ENCODE results near the gene PDE4D.

The PDE4D gene

GRCh38 chr5:59188419-59189225, 704.9 kb downstream of the PDE4D start:
- peak; percentile 58 for DNase-seq

GRCh38 chr5:59187857-59188256, 705.7 kb downstream of the PDE4D start:
- no peak for DNase-seq

- no peak for DNase-seq
These were observed 706.9 kb downstream of the PDE4D start for GRCh38 chr5:59186623-59187022.

- DNase-seq: no peak
These were observed 707.7 kb downstream of the PDE4D start for GRCh38 chr5:59185757-59186385.

- no peak for DNase-seq
These were observed 708.8 kb downstream of the PDE4D start for GRCh38 chr5:59184769-59185168.

- DNase-seq: no peak
These were observed 710.8 kb downstream of the PDE4D start for GRCh38 chr5:59182760-59183159.

- DNase-seq: no peak
These were observed 713.0 kb downstream of the PDE4D start for GRCh38 chr5:59180515-59180914.

- DNase-seq: no peak
These were observed 713.8 kb downstream of the PDE4D start for GRCh38 chr5:59179704-59180103.

GRCh38 chr5:59178482-59178881, 715.0 kb downstream of the PDE4D start:
- no peak for DNase-seq

- no peak for DNase-seq
These were observed 715.5 kb downstream of the PDE4D start for GRCh38 chr5:59178071-59178470.

GRCh38 chr5:59177644-59178043, 715.9 kb downstream of the PDE4D start:
- no peak for DNase-seq

- DNase-seq: peak; percentile 37
These were observed 719.2 kb downstream of the PDE4D start for GRCh38 chr5:59174248-59174844.

GRCh38 chr5:59173578-59173977, 719.9 kb downstream of the PDE4D start:
- DNase-seq: no peak

GRCh38 chr5:59171131-59171530, 722.4 kb downstream of the PDE4D start:
- no peak for DNase-seq

GRCh38 chr5:59169768-59170150, 723.8 kb downstream of the PDE4D start:
- no peak for DNase-seq

GRCh38 chr5:59169081-59169767, 724.3 kb downstream of the PDE4D start:
- no peak for DNase-seq

- DNase-seq: no peak
These were observed 725.5 kb downstream of the PDE4D start for GRCh38 chr5:59168067-59168466.

GRCh38 chr5:59164041-59164830, 729.3 kb downstream of the PDE4D start:
- no peak for DNase-seq

GRCh38 chr5:59161221-59162105, 732.1 kb downstream of the PDE4D start:
- DNase-seq: no peak

- DNase-seq: no peak
These were observed 734.7 kb downstream of the PDE4D start for GRCh38 chr5:59158637-59159391.

- no peak for DNase-seq
These were observed 735.4 kb downstream of the PDE4D start for GRCh38 chr5:59158165-59158564.
